ENCODE results near the gene METTL17.
"Not testable (repeated sequence)": the region's sequence is repeated elsewhere in the genome, so short reads cannot be mapped to it uniquely, and the experiment has no call there.

Gene METTL17

GRCh38 chr14:21003788-21004346 is 14.1 kb downstream of the METTL17 start:
- Mint-ChIP-seq H3K36me3 (peaks cover 0 to 1% of the 10 kb centered on the region in 2 donors), H3K27ac (no peak overlapping the region), H3K4me3 (no peak overlapping the region), H3K4me1 (peaks cover 0 to 2% of the 10 kb centered on the region in 2 donors), H3K27me3 (no peaks in the 10 kb centered on the region), H3K9me3 (no peaks in the 10 kb centered on the region)
- ATAC-seq (replicated peaks) (no peak), DNase-seq (no peak)

DNA sequence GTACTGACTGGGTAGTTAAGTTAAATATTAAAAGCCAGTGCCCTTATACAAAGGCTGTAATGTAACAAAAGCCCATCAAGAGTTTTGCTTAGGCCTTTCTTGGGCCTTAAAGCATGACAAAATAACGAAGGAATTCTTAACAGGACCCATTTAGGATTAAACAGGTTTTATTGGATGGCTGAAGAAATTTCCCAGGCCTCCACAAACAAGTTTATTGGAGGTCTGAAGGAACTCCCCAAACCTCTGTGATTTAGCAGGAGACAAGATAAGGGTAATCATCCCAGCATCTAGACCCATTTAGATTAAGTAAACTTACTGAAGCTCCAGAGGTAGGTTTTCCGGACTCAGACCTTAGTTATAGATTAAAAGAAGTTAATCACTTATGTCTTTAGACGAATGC is 19.9 kb downstream of the METTL17 start:
- not testable (repeated sequence) for H3K4me1 Mint-ChIP-seq; H3K9me3 Mint-ChIP-seq; DNase-seq; ATAC-seq (replicated peaks); H3K27ac Mint-ChIP-seq; H3K36me3 Mint-ChIP-seq; H3K4me3 Mint-ChIP-seq
- peaks cover 32 to 34% of the 10 kb centered on the region in 2 donors for H3K27me3 Mint-ChIP-seq

DNA sequence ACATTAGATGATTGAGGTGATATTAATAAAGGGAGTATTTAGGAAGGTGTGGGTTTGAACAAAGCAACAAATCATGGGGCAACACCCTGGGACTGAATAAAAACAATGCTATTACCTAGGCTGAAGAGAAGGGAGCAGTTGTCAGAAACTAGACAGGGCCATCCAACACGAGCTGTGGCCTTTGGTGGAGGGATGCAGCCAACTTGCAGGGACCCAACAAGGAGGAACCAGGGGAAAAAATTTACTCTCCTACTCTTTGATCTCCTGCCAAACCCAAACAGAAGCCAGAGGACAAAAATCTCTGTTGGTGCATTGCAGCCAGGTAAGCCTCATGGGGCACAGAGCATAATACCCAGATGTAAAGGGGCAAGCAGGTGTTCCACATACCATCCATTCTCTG is 21.4 kb downstream of the METTL17 start:
- DNase-seq (no peak), ATAC-seq (replicated peaks) (no peak)
- H3K27ac Mint-ChIP-seq = no peak overlapping the region
- H3K9me3 Mint-ChIP-seq = no peaks in the 10 kb centered on the region
- no peaks in the 10 kb centered on the region for H3K36me3 Mint-ChIP-seq
- H3K4me1 Mint-ChIP-seq = peaks cover 0 to 3% of the 10 kb centered on the region in 2 donors
- H3K4me3 Mint-ChIP-seq = no peak overlapping the region
- peaks cover 32 to 35% of the 10 kb centered on the region in 2 donors for H3K27me3 Mint-ChIP-seq

- Mint-ChIP-seq H3K9me3 (no peaks in the 10 kb centered on the region), H3K27ac (no peak overlapping the region), H3K27me3 (peaks cover 32 to 51% of the 10 kb centered on the region in 2 donors), H3K4me1 (peaks cover 0 to 3% of the 10 kb centered on the region in 2 donors), H3K36me3 (peaks cover 0 to 2% of the 10 kb centered on the region in 2 donors), H3K4me3 (no peak overlapping the region)
- ATAC-seq (replicated peaks) (peak; percentile 70 to 78), DNase-seq (peak; percentile 39)
These were observed 25.0 kb downstream of the METTL17 start for GRCh38 chr14:21014761-21015190.

DNA sequence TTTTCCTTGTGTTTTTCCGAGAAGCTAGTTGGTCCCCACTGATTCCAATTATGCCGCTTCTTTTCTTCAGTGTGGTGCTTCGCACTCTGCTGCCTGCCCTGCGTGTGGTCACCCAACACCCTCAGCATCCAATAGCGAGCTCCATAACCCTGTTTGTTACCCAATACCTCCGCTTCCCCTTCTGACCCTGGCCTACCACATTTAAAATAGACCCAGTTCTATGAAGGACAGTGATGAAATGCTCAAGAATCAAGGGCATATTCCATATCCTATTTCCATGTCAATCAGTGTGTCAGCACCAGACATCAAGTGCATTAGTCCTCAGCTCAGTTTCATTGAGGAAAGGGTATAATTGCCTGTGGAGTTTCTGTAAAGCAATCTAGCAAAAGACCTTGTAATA is 25.5 kb downstream of the METTL17 start:
- DNase-seq = no peak
- H3K4me1 Mint-ChIP-seq = peaks cover 0 to 3% of the 10 kb centered on the region in 2 donors
- no peak overlapping the region for H3K27ac Mint-ChIP-seq
- ATAC-seq (replicated peaks) = no peak
- H3K9me3 Mint-ChIP-seq = no peaks in the 10 kb centered on the region
- no peak overlapping the region for H3K4me3 Mint-ChIP-seq
- peaks cover 32 to 52% of the 10 kb centered on the region in 2 donors for H3K27me3 Mint-ChIP-seq
- H3K36me3 Mint-ChIP-seq = peaks cover 0 to 2% of the 10 kb centered on the region in 2 donors

DNA sequence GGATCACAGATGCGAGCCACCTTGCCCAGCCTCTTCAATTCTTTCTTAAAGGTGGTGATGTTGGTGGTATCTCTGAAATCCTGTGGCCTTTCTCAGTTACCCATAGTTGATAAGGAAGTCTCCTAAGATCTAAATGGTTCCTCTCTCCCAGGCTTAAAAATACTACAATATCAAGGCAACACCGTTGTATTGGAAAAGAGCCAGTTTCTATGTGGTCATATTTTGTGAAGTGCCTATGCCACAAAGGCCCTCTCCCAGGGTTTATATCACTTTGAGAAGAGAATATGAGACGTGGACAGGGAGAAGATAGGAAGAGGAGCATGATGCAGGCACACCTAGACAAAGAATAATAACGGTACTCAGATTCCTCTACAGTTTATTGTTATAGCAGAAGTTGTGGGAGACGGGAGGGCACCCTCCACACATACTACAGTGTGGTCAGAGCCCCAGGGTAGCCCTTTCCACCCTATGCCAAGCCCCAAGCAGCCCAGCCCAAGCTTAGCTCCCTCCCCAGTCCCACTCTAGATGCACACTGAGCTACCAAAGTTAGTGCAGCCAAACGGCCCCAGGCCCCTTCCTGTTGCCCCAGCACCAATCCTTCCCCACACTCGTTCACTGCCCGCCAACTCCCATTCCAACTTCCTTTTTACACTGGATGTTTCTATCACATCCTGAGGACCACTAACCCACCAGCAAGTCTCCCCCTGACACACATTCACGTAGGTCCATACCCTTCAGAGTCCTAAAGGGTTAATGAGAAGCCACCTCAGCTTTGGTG is 26.8 kb downstream of the METTL17 start:
- no peak overlapping the region for H3K4me3 Mint-ChIP-seq
- ATAC-seq (replicated peaks) = no peak

DNA sequence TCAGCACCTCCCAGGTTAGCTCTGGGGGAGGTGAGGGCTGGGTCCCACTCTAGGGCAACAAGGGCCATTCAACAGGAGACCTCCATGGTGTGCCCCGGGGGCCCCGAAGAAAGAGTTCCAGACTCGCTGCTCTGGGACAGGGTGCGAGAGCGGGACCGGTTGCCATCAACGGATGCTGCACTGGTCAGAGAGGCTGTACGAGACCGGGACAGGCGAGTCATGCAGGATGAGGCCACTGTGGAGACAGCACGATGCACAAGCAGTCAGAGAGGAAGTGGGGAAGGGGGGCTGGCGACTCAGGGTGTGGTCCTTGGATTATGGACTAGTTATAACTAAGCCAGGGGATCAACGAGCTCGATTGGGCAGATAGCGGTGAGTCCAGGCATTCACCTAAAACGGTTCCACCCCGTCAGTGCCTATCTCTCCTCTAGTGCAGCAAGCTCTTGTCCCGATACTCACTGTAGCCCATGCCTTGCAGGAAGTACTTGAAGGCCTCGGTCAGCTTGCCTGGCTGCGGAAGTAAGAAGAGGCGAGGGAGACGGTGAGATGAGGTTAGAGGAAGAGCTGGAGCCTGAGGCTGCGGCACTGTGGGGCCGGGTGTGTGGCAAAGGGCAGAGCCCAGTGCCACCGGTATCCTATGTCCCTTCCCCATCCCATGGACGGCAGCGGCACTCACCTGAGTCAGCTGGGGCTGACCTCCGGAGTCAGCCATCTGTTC is 27.9 kb downstream of the METTL17 start:
- no peak for ATAC-seq (replicated peaks)
- Mint-ChIP-seq H3K4me3 (no peak overlapping the region), H3K9me3 (no peaks in the 10 kb centered on the region), H3K27ac (no peak overlapping the region), H3K36me3 (peaks cover 0 to 2% of the 10 kb centered on the region in 2 donors), H3K27me3 (peaks cover 22 to 47% of the 10 kb centered on the region in 2 donors), H3K4me1 (peaks cover 0 to 8% of the 10 kb centered on the region in 2 donors)
- no peak for DNase-seq

More for the DNA sequence above, 26.8 kb downstream of the METTL17 start:
- Mint-ChIP-seq H3K27ac (no peak overlapping the region), H3K4me1 (peaks cover 0 to 3% of the 10 kb centered on the region in 2 donors), H3K9me3 (no peaks in the 10 kb centered on the region), H3K27me3 (peaks cover 23 to 47% of the 10 kb centered on the region in 2 donors), H3K36me3 (peaks cover 0 to 2% of the 10 kb centered on the region in 2 donors)
- DNase-seq = no peak

DNA sequence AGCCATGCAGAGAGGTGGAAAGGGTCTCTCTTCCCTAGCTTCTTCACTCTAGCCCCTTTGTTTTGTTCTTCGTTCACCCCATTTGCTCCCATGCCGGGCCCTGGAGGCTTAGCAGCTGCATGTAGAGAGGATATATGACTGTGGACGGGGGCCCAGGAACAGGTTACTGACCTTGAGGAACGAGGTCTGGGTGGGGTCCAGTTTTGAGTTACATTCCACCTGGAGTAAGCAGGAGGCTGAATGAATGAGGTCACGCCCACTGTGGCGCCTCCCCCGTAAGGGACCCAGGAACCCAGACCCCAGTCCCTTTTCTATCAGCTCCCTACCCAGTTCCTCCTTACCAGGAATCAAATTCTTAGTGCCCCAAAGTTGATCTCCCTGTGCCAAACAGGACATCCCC is 28.5 kb downstream of the METTL17 start:
- Mint-ChIP-seq H3K9me3 (no peaks in the 10 kb centered on the region), H3K27ac (no peak overlapping the region), H3K27me3 (peaks cover 21 to 47% of the 10 kb centered on the region in 2 donors), H3K36me3 (peaks cover 0 to 2% of the 10 kb centered on the region in 2 donors), H3K4me3 (no peak overlapping the region), H3K4me1 (peaks cover 0 to 10% of the 10 kb centered on the region in 2 donors)
- no peak for ATAC-seq (replicated peaks)
- DNase-seq = no peak

DNA sequence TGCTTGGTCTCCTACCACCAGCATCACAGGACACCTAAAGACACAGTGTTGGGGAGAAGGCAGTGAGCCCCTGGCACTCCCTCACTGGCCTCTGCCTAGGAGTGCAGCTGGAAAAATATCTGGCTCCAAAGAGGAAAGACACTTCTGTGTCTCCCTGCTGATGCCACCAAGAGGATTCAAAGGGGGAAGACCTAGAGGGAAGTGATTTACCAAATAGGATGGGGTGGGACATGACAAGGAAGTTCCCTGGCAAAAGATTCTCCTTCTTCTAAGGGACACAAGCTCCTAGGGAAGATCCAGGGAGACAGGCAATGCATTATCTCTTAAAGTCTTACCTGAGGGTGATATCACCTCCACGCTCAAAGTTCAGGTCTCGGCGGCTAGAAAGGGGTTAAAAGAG is 29.0 kb downstream of the METTL17 start:
- DNase-seq (no peak), ATAC-seq (replicated peaks) (no peak)
- peaks cover 4 to 11% of the 10 kb centered on the region in 2 donors for H3K4me1 Mint-ChIP-seq
- H3K9me3 Mint-ChIP-seq = no peaks in the 10 kb centered on the region
- no peak overlapping the region for H3K4me3 Mint-ChIP-seq
- peaks cover 20 to 50% of the 10 kb centered on the region in 2 donors for H3K27me3 Mint-ChIP-seq
- no peak overlapping the region for H3K27ac Mint-ChIP-seq
- peaks cover 0 to 2% of the 10 kb centered on the region in 2 donors for H3K36me3 Mint-ChIP-seq

GRCh38 chr14:21019366-21019765 is 29.6 kb downstream of the METTL17 start:
- Mint-ChIP-seq H3K27ac (no peak overlapping the region), H3K36me3 (peaks cover 0 to 2% of the 10 kb centered on the region in 2 donors), H3K4me3 (no peak overlapping the region), H3K4me1 (peaks cover 10 to 17% of the 10 kb centered on the region in 2 donors), H3K9me3 (no peaks in the 10 kb centered on the region), H3K27me3 (peaks cover 15 to 44% of the 10 kb centered on the region in 2 donors)
- ATAC-seq (replicated peaks) (no peak), DNase-seq (no peak)

DNA sequence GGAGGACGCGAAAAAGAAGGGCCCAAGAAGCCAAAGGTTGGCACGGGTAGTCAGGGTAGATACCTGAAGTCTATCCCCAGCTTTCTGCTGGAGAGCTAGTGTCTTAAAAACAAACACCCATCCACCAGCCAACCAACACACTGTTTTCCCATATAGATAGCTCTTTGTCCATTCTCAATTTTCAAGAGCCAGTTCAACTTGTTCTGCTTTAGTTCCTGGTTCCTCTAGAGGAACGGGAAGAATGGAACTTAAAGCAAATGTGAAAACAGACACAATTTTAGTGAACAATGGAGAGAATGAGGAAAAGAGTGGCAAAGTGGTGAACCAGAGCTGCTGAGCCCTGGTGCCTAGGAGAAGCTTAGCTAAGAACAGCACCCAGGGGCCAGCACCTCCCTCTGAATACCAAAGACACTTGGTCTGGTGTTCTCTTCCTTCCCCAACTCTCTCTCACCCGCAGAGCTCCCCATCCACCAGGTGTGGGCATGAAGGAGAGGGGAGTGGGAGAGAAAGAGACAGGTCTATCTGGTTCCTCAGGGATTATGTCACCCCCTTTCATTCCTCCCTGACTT is 31.3 kb downstream of the METTL17 start:
- ATAC-seq (replicated peaks) (no peak), DNase-seq (no peak)
- Mint-ChIP-seq H3K9me3 (no peaks in the 10 kb centered on the region), H3K27ac (no peak overlapping the region), H3K4me3 (no peak overlapping the region), H3K36me3 (peaks cover 0 to 2% of the 10 kb centered on the region in 2 donors), H3K4me1 (peaks cover 18% of the 10 kb centered on the region in 2 donors), H3K27me3 (peaks cover 13 to 44% of the 10 kb centered on the region in 2 donors)

GRCh38 chr14:21022686-21023085 is 32.9 kb downstream of the METTL17 start:
- peaks cover 18% of the 10 kb centered on the region in 2 donors for H3K4me1 Mint-ChIP-seq

GRCh38 chr14:21023174-21023573 is 33.4 kb downstream of the METTL17 start:
- DNase-seq = no peak
- no peaks in the 10 kb centered on the region for H3K9me3 Mint-ChIP-seq
- peaks cover 18% of the 10 kb centered on the region in 2 donors for H3K4me1 Mint-ChIP-seq
- no peaks in the 10 kb centered on the region for H3K36me3 Mint-ChIP-seq
- peaks cover 13 to 33% of the 10 kb centered on the region in 2 donors for H3K27me3 Mint-ChIP-seq
- no peak for ATAC-seq (replicated peaks)
- no peak overlapping the region for H3K27ac Mint-ChIP-seq
- no peak overlapping the region for H3K4me3 Mint-ChIP-seq

More at GRCh38 chr14:21022686-21023085, 32.9 kb downstream of the METTL17 start:
- Mint-ChIP-seq H3K27ac (no peak overlapping the region), H3K9me3 (no peaks in the 10 kb centered on the region), H3K27me3 (peaks cover 13 to 33% of the 10 kb centered on the region in 2 donors), H3K36me3 (no peaks in the 10 kb centered on the region), H3K4me3 (no peak overlapping the region)
- ATAC-seq (replicated peaks) (no peak), DNase-seq (no peak)
